Measurements from ENCODE around the gene TMEM47. TPM values are rescaled to one million over a fixed set of nuclear protein-coding genes. Genes with fewer than 3 reads are reported as not detected.

Gene TMEM47
- polyA plus RNA-seq, 1 donor (not counting 4 experiments of a cell fraction or from before 2014, with no cell fraction given): 0.16 TPM

- no peaks in the 10 kb centered on the region for H3K27me3 ChIP-seq (ENCODE audit: control insufficient read depth, extremely low read depth, insufficient read depth, low read length)
- no peaks in the 10 kb centered on the region for H3K4me1 ChIP-seq (ENCODE audit: control insufficient read depth, extremely low read depth, insufficient read depth, low read length)
- H3K79me2 ChIP-seq (ENCODE audit: control insufficient read depth, insufficient read depth, low read length): no peaks in the 10 kb centered on the region
- H3K9me1 ChIP-seq (ENCODE audit: control insufficient read depth, extremely low read depth, insufficient read depth, low read length): no peaks in the 10 kb centered on the region
- H3K9ac ChIP-seq (ENCODE audit: control insufficient read depth, extremely low read depth, insufficient read depth, low read length): no peak overlapping the region
- no peak overlapping the region for H2AFZ ChIP-seq (ENCODE audit: control insufficient read depth, low read length)
- dilution Hi-C loops (cut with MboI; ENCODE audit: extremely low pct_ligation_motif_present, low sequenced_read_pairs): no loop called here
- H3K9me3 ChIP-seq (ENCODE audit: control insufficient read depth, low read depth, low read length): no peaks in the 10 kb centered on the region
- H3K27ac ChIP-seq (ENCODE audit: control insufficient read depth, insufficient read depth, low read length): no peak overlapping the region
- H4K20me1 ChIP-seq (ENCODE audit: control insufficient read depth, extremely low read depth, insufficient read depth, low read length): no peaks in the 10 kb centered on the region
- DNase-seq (ENCODE audit: low read depth, low spot score) (no peak), FAIRE-seq (no peak)
- no peak overlapping the region for H3K4me3 ChIP-seq (ENCODE audit: control insufficient read depth in 2 of 3, extremely low read depth in 1 of 3, insufficient read depth in 2 of 3, low read depth in 1 of 3, low read length in 3 of 3)
- no peaks in the 10 kb centered on the region for H3K36me3 ChIP-seq (ENCODE audit: control insufficient read depth in 2 of 2, extremely low read depth in 1 of 2, insufficient read depth in 2 of 2, low read length in 2 of 2)
- TF ChIP-seq EZH2 (IDR thresholded peaks at IDR 0.05; ENCODE audit: low read length) (no peak), CTCF (optimal IDR thresholded peaks at IDR 0.05 in 1 of 3, IDR thresholded peaks at IDR 0.05 in 1 of 3, conservative IDR thresholded peaks at IDR 0.05 in 1 of 3; ENCODE audit: extremely low read depth in 1 of 3, insufficient read depth in 2 of 3, low read length in 3 of 3) (no peak)
- H3K4me2 ChIP-seq (ENCODE audit: control insufficient read depth, extremely low read depth, insufficient read depth, low read depth, low read length): no peak overlapping the region
These were observed 58.7 kb downstream of the TMEM47 start for GRCh38 chrX:34598362-34598761.

DNA sequence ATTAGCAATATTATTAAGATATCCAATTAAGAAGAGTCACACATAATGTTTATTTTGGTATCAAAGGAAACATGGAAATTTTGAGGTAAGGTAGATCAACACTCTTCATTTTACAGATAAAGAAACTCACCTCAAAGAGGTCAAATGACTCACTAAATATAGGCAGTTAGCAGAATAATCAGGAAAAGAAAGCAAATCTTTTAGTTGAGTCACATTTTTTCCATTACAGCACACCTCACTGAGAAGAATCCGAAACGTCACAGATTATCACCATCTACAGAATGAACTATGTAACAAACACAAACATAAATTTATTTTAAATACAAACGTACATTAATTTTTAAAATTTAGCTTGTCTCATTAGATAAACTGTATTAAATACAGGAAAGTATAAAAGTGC lies 70.1 kb downstream of the TMEM47 start:
- Histone ChIP-seq H4K20me1 (ENCODE audit: control insufficient read depth, extremely low read depth, insufficient read depth, low read length) (no peaks in the 10 kb centered on the region), H3K79me2 (ENCODE audit: control insufficient read depth, insufficient read depth, low read length) (no peaks in the 10 kb centered on the region), H3K9ac (ENCODE audit: control insufficient read depth, extremely low read depth, insufficient read depth, low read length) (no peak overlapping the region), H3K27ac (ENCODE audit: control insufficient read depth, insufficient read depth, low read length) (no peak overlapping the region), H2AFZ (ENCODE audit: control insufficient read depth, low read length) (no peak overlapping the region), H3K9me1 (ENCODE audit: control insufficient read depth, extremely low read depth, insufficient read depth, low read length) (no peaks in the 10 kb centered on the region), H3K9me3 (ENCODE audit: control insufficient read depth, low read depth, low read length) (no peaks in the 10 kb centered on the region), H3K4me1 (ENCODE audit: control insufficient read depth, extremely low read depth, insufficient read depth, low read length) (no peaks in the 10 kb centered on the region), H3K36me3 (ENCODE audit: control insufficient read depth in 2 of 2, extremely low read depth in 1 of 2, insufficient read depth in 2 of 2, low read length in 2 of 2) (no peaks in the 10 kb centered on the region), H3K27me3 (ENCODE audit: control insufficient read depth, extremely low read depth, insufficient read depth, low read length) (no peaks in the 10 kb centered on the region), H3K4me3 (ENCODE audit: control insufficient read depth in 2 of 3, extremely low read depth in 1 of 3, insufficient read depth in 2 of 3, low read depth in 1 of 3, low read length in 3 of 3) (no peak overlapping the region), H3K4me2 (ENCODE audit: control insufficient read depth, extremely low read depth, insufficient read depth, low read depth, low read length) (no peak overlapping the region)
- no peak for DNase-seq (ENCODE audit: low read depth, low spot score)
- FAIRE-seq: no peak
- dilution Hi-C loops (cut with MboI; ENCODE audit: extremely low pct_ligation_motif_present, low sequenced_read_pairs): no loop called here
- TF ChIP-seq CTCF (optimal IDR thresholded peaks at IDR 0.05 in 1 of 3, IDR thresholded peaks at IDR 0.05 in 1 of 3, conservative IDR thresholded peaks at IDR 0.05 in 1 of 3; ENCODE audit: extremely low read depth in 1 of 3, insufficient read depth in 2 of 3, low read length in 3 of 3) (no peak), EZH2 (IDR thresholded peaks at IDR 0.05; ENCODE audit: low read length) (no peak)

All from keratinocyte (primary cell).